IPS-18a (cell line): ENCODE results near the gene EEF1AKMT3.
A peak's percentile ranks its signal among the peaks of the same experiment; 100 is the strongest.

Experiments used
- H3K27ac ChIP-seq: one replicate; pipeline ENCODE4 v1.5.1; 2013; ENCODE audit warnings: low read length
- H3K27me3 ChIP-seq: one replicate; pipeline ENCODE4 v1.6.1; 2013; ENCODE audit warnings: mild to moderate bottlenecking, low read length; ENCODE audit not compliant: control insufficient read depth, insufficient read depth
- H3K36me3 ChIP-seq: one replicate; pipeline ENCODE4 v1.6.1; 2013; ENCODE audit warnings: low read depth, low read length; ENCODE audit not compliant: control insufficient read depth
- H3K4me1 ChIP-seq: one replicate; pipeline ENCODE4 v1.6.1; 2013; ENCODE audit warnings: low read depth, low read length; ENCODE audit not compliant: control insufficient read depth
- H3K4me3 ChIP-seq: one replicate; pipeline ENCODE4 v1.5.1; 2013; ENCODE audit warnings: low read length
- H3K9ac ChIP-seq: one replicate; pipeline ENCODE4 v1.6.1; 2013; ENCODE audit warnings: mild to moderate bottlenecking, low read length, moderate library complexity
- H3K9me3 ChIP-seq: one replicate; pipeline ENCODE4 v1.6.1; 2013; ENCODE audit warnings: low read depth, low read length; ENCODE audit not compliant: control insufficient read depth

EEF1AKMT3 gene

DNA sequence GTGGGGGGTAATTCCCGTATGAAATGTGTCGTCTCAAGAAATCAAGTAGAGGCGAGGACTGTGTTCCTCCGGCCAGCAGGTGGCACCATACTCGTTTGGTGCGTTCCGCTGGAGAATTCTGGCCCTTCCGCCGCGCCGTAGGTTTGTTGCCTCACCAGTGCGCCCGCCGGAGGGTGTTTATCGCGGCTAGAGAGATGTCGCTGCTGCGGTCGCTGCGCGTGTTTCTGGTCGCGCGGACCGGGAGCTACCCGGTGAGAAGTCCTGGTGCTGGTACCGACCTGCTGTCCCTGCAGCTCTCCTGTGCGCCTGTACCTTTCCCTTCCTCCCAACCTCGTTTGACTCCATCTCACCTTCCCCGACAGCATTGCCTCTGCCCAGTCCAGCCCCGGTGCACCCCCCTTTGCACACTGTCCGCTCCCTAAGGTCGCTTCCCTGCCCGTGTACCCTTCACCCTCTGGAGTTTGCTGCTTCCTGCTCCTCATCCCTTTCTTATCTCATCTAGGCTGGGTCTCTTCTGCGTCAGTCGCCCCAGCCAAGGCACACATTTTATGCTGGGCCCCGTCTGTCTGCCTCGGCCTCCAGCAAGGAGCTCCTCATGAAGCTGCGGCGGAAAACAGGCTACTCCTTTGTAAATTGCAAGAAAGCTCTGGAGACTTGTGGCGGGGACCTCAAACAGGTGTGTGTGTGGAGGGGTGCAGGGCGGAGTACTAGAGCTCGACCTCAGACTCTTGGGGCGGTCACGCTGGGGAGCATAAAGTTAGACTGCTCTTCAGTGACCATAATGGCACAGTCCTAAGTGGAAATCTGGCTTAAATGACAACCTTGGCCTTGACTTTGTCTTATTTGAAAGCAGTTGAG, 10.4 kb downstream of the EEF1AKMT3 start, which contains the start of gene TSFM:
TSFM (plus strand) TSS at position 180 of the 858 bp plus-strand sequence; CDS start at position 195, 15 bp downstream.
- H3K9ac ChIP-seq, result peak within 1 kb of the TSS; percentile 87

DNA sequence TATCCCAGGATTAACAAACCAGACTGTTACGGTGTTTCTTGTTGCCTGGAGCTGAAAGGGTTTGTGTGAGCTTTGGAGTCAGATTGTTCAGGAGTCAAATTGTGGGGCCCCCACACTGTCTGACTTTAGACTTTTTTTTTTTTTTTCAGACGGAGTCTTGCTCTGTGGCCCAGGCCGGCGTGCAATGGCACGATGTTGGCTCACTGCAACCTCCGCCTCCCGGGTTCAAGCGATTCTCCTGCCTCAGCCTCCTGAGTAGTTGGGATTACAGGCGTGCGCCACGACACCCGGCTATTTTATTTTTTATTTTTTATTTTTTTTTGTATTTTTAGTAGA, 11.0 kb downstream of the EEF1AKMT3 start:
- H3K9me3 ChIP-seq, result no peaks in the 10 kb centered on the region
- H3K4me3 ChIP-seq, result peak overlapping the region; percentile 99
- no peaks in the 10 kb centered on the region for H3K4me1 ChIP-seq
- peaks cover 26% of the 10 kb centered on the region for H3K36me3 ChIP-seq
- peak overlapping the region; percentile 87 for H3K9ac ChIP-seq
- no peaks in the 10 kb centered on the region for H3K27me3 ChIP-seq
- no peak overlapping the region for H3K27ac ChIP-seq

More for the DNA sequence above, 10.4 kb downstream of the EEF1AKMT3 start, which contains the start of gene TSFM:
- Histone ChIP-seq H3K4me1 (no peaks in the 10 kb centered on the region), H3K9me3 (no peaks in the 10 kb centered on the region), H3K4me3 (peak within 1 kb of the TSS; percentile 99), H3K27ac (peak within 1 kb of the TSS; percentile 34), H3K27me3 (no peaks in the 10 kb centered on the region), H3K36me3 (peaks cover 22% of the 10 kb centered on the region)

DNA sequence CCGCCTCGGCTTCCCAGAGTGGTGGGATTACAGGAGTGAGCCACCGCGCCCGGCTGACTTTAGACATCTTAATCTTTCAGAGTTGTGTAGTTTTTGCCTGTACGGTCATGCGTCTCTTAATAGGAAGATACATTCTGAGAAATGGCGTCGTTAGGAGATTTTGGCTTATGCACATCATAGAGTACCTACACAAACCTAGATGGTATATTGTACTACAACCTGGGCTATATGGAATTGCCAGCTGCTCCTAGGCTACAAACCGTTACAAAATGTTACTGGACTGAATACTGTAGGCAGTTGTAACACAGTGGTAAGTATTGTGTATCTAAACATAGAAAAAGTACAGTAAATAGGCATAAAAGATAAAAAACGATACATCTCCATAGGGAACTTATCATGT, 11.4 kb downstream of the EEF1AKMT3 start:
- Histone ChIP-seq H3K4me1 (no peaks in the 10 kb centered on the region), H3K9ac (no peak overlapping the region), H3K4me3 (no peak overlapping the region), H3K36me3 (peaks cover 28% of the 10 kb centered on the region), H3K27me3 (no peaks in the 10 kb centered on the region), H3K27ac (no peak overlapping the region), H3K9me3 (no peaks in the 10 kb centered on the region)

DNA sequence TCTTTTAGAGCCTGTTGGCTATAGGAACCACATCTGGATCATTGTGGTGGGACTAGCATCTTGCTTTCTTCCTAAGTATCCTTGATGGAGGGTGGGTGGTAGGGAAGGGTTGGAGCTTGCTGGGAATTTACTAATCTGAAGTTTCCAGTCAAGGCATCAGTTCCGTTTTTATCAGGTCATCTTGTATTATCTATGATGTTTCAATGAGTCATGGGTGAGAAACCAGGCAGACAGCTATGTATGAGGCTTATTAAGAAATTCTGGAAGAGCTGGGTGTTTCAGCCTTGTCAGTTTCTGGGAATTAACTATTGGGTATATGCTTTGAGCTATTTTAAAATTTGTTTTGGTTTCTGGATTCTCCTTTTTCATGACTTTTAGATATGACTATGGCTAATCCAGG, 21.5 kb downstream of the EEF1AKMT3 start:
- Histone ChIP-seq H3K36me3 (peaks cover 51% of the 10 kb centered on the region), H3K27me3 (no peaks in the 10 kb centered on the region), H3K4me3 (no peak overlapping the region), H3K9me3 (no peaks in the 10 kb centered on the region), H3K4me1 (no peaks in the 10 kb centered on the region), H3K9ac (no peak overlapping the region), H3K27ac (no peak overlapping the region)

DNA sequence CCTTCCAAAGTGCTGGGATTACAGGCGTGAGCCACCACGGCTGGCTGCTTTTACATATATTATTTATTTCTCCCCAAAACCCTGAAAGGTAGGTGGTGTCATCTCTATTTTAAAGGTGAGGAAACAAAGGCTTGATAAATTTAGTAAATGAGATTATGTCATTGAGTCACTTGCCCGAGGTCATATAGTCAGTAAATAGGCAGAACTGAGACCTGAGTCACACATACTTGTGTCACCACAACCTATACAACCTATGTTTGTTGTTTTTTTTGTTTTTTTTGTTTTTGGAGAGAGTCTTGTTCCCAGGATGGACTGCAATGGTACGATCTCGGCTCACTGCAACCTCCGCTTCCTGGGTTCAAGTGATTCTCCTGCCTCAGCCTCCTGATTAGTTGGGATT, 22.9 kb downstream of the EEF1AKMT3 start:
- Histone ChIP-seq H3K9ac (no peak overlapping the region), H3K27me3 (no peaks in the 10 kb centered on the region), H3K4me3 (no peak overlapping the region), H3K36me3 (peaks cover 49% of the 10 kb centered on the region), H3K4me1 (no peaks in the 10 kb centered on the region), H3K27ac (no peak overlapping the region), H3K9me3 (no peaks in the 10 kb centered on the region)

DNA sequence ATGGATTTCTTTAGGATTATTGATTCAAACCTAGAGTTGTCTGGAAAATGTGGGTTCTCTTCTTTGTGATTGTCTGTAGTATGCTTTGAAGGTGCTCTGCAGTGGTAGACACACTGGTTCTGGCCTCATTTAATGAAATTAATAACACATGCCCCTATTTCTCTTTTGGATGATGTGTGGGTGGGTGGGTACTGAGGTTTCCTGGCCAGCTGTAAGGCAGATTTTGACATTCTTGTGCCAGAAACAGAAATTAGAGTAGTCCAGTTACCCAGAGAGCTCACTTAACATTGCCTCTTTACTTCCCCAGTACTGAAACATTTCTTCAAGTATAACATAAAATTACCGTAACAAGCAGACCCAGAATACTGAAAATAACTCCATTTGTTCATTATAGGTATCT, 24.6 kb downstream of the EEF1AKMT3 start:
- Histone ChIP-seq H3K4me3 (no peak overlapping the region), H3K9ac (no peak overlapping the region), H3K9me3 (no peaks in the 10 kb centered on the region), H3K36me3 (peaks cover 40% of the 10 kb centered on the region), H3K4me1 (no peaks in the 10 kb centered on the region), H3K27me3 (no peaks in the 10 kb centered on the region), H3K27ac (no peak overlapping the region)

DNA sequence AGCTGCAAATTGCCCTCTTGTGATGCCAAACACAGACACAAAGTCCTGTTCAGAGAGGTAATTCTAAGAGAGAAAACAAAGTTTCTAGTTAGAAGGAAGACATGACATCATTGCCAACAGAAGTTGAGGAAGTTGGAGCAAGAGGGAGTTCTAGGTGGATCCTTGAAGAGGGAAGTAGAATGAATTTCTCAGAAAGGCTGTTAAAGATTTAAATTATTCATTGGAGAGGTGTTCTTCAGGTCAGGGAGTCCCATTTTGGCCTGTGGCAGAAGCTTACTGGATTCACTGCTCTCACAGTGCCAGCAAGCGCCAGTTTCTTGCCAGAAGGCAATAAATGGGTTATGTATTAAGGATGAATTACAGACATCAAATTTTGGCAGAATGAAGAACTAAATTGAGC, 25.5 kb downstream of the EEF1AKMT3 start:
- H3K4me1 ChIP-seq, result no peaks in the 10 kb centered on the region
- H3K4me3 ChIP-seq, result no peak overlapping the region
- no peak overlapping the region for H3K27ac ChIP-seq
- peaks cover 33% of the 10 kb centered on the region for H3K36me3 ChIP-seq
- H3K27me3 ChIP-seq, result no peaks in the 10 kb centered on the region
- H3K9me3 ChIP-seq, result no peaks in the 10 kb centered on the region
- no peak overlapping the region for H3K9ac ChIP-seq

DNA sequence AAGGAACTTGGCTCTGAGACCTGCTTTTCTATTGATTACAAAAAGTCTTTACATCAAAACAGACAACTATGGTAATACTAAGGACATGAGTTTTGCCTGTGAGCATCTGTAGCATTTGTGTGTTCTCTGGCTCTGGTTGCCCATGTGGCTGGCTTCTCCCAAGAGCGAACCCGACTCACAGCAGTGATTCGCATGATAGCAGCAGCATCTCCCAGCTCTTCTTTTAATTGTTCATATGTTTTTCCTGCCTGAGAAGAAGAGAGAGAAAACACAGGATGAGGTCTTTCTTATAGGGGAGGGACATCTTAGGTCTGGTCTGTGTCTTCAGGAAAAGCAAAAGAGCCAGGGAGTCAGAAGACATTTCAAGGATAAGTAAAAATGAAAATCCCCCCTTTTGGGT, 28.6 kb downstream of the EEF1AKMT3 start:
- Histone ChIP-seq H3K4me3 (no peak overlapping the region), H3K36me3 (peaks cover 17% of the 10 kb centered on the region), H3K9me3 (no peaks in the 10 kb centered on the region), H3K27ac (no peak overlapping the region), H3K27me3 (no peaks in the 10 kb centered on the region), H3K4me1 (no peaks in the 10 kb centered on the region), H3K9ac (no peak overlapping the region)

DNA sequence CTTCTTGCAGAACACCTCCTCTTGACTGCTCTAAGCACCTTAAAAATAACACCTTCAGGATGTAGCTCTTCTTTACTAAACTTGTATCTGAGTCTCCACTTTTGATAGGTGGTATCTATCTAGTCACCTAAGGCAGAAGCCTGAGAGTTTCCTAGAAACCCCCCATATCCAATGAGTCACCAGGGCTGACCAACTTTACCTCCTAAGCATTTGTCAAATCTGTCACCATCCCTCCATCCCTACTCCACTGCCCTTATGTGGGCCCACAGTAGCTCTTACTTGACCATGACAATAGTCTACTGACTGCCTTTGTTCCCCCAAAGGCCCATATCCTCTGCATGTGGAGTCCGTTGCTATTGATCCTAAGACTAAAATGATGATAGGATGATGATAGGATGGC, 30.2 kb downstream of the EEF1AKMT3 start:
- Histone ChIP-seq H3K9me3 (no peaks in the 10 kb centered on the region), H3K4me3 (no peak overlapping the region), H3K36me3 (peaks cover 4% of the 10 kb centered on the region), H3K27me3 (no peaks in the 10 kb centered on the region), H3K9ac (no peak overlapping the region), H3K27ac (no peak overlapping the region), H3K4me1 (no peaks in the 10 kb centered on the region)

DNA sequence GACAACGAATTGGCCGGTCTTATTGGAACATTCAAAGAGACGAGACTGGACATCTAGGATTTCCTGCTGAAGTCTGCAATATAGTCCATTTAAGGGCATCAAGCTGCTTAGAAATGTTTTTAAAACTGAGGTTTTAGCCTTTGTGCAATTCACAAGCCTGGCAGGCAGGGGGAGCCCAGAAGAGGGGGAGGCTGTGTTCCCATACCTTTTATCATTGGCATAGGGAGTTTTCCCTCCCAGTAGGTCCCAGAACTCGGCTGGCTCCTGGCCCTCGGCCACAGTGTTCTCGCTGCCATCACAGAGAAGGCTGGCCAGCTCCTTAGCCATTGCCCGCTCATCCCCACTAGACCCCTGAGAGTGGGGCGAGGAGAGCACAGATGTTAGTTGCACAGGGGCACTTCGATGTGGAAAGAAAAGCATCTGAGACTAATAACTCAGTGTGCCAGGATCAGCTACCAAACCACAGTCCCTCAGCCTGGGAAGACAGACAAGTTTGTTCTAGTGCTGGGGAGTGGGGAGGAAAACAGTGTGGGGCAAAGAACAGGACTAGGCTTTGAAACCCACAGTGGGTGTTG, 31.0 kb downstream of the EEF1AKMT3 start:
- H3K27me3 ChIP-seq, result no peaks in the 10 kb centered on the region
- H3K9me3 ChIP-seq, result no peaks in the 10 kb centered on the region
- no peak overlapping the region for H3K27ac ChIP-seq
- no peak overlapping the region for H3K4me3 ChIP-seq
- no peak overlapping the region for H3K9ac ChIP-seq
- no peaks in the 10 kb centered on the region for H3K4me1 ChIP-seq
- H3K36me3 ChIP-seq, result peaks cover 4% of the 10 kb centered on the region

DNA sequence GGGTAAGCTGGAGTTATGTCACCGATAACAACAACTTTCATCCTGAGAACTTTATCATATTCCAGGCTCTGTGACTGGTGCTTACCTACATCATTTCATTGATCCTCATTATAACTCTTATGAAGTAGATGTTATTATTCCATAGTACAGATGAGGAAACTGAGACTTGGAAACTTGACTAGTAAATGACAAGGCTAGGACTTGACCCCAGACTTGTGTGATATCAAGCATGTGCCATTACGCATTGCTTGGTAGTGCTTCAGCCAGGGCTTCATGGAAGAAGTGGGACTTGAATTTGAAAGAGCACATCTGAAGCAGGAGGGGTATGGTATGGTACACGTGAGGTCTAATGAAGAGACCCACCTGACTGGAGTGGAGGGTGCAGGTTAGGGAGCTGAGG, 34.3 kb downstream of the EEF1AKMT3 start:
- H3K4me3 ChIP-seq, result no peak overlapping the region
- H3K27ac ChIP-seq, result no peak overlapping the region
- no peaks in the 10 kb centered on the region for H3K27me3 ChIP-seq
- H3K4me1 ChIP-seq, result no peaks in the 10 kb centered on the region
- no peak overlapping the region for H3K9ac ChIP-seq
- no peaks in the 10 kb centered on the region for H3K9me3 ChIP-seq
- H3K36me3 ChIP-seq, result no peaks in the 10 kb centered on the region

DNA sequence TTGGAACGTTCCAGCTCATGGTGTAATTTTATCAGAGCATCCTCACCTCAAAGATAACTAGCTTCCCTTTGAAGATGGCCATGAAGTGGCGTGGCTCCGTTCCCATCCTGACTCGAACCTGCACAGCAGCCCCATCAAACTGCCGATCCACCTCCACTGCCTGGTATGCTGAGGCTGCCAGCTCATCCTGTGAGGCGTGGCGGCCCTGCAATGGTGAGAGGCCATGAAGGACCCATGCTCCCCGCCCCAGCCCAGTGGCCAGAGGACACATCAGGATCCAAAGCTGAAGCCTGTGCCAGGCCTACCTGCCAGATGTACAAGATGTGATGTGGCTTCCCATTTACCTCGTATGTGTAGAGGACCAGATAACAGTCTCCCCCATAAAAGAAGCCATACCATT, 34.9 kb downstream of the EEF1AKMT3 start:
- Histone ChIP-seq H3K4me1 (no peaks in the 10 kb centered on the region), H3K4me3 (no peak overlapping the region), H3K27me3 (no peaks in the 10 kb centered on the region), H3K9ac (no peak overlapping the region), H3K9me3 (no peaks in the 10 kb centered on the region), H3K27ac (no peak overlapping the region), H3K36me3 (no peaks in the 10 kb centered on the region)
